GM18498 (cell line): ENCODE measurements around the gene NUP214.
"Not testable (repeated sequence)": the region's sequence is repeated elsewhere in the genome, so short reads cannot be mapped to it uniquely, and the experiment has no call there.

Experiments used
- ATAC-seq: cut with Tn5 transposase; IDR thresholded peaks from one replicate; pipeline ENCODE4 v1.9.1; 2021; ENCODE audit warnings: mild to moderate bottlenecking, moderate library complexity; ENCODE audit not compliant: unreplicated experiment

Gene NUP214

GRCh38 chr9:131096269-131097125, 28.9 kb upstream of the NUP214 start, which contains the start of gene AIF1L:
Gene AIF1L, plus strand, starts transcription at chr9:131096531. Its CDS starts 99 bp downstream, at chr9:131096630.
- no peak for ATAC-seq

GRCh38 chr9:131097126-131097947, 28.0 kb upstream of the NUP214 start:
- no peak for ATAC-seq

- no peak for ATAC-seq
Observed at GRCh38 chr9:131097948-131098278, 27.5 kb upstream of the NUP214 start.

GRCh38 chr9:131098391-131099101, 26.8 kb upstream of the NUP214 start:
- no peak for ATAC-seq

- no peak for ATAC-seq
Observed at GRCh38 chr9:131099102-131099606, 26.2 kb upstream of the NUP214 start.

GRCh38 chr9:131099845-131100244, 25.5 kb upstream of the NUP214 start:
- not testable (repeated sequence) for ATAC-seq

GRCh38 chr9:131100445-131100844, 24.9 kb upstream of the NUP214 start:
- ATAC-seq: no peak

GRCh38 chr9:131101207-131101964, 24.0 kb upstream of the NUP214 start:
- no peak for ATAC-seq

GRCh38 chr9:131103024-131103423, 22.4 kb upstream of the NUP214 start:
- no peak for ATAC-seq

GRCh38 chr9:131103535-131103934, 21.9 kb upstream of the NUP214 start:
- ATAC-seq: no peak

GRCh38 chr9:131104016-131104740, 21.2 kb upstream of the NUP214 start:
- ATAC-seq: no peak

GRCh38 chr9:131105952-131106351, 19.4 kb upstream of the NUP214 start:
- no peak for ATAC-seq

- ATAC-seq: no peak
Observed at GRCh38 chr9:131107760-131108159, 17.6 kb upstream of the NUP214 start.

GRCh38 chr9:131111186-131111853, 14.1 kb upstream of the NUP214 start:
- ATAC-seq: no peak

GRCh38 chr9:131111854-131112311, 13.5 kb upstream of the NUP214 start:
- no peak for ATAC-seq

GRCh38 chr9:131112374-131113154, 12.8 kb upstream of the NUP214 start:
- no peak for ATAC-seq

- ATAC-seq: no peak
Observed at GRCh38 chr9:131113655-131114054, 11.7 kb upstream of the NUP214 start.

GRCh38 chr9:131114084-131114535, 11.3 kb upstream of the NUP214 start:
- ATAC-seq: no peak
